ENCODE results near the gene INTS12.

Gene INTS12

DNA sequence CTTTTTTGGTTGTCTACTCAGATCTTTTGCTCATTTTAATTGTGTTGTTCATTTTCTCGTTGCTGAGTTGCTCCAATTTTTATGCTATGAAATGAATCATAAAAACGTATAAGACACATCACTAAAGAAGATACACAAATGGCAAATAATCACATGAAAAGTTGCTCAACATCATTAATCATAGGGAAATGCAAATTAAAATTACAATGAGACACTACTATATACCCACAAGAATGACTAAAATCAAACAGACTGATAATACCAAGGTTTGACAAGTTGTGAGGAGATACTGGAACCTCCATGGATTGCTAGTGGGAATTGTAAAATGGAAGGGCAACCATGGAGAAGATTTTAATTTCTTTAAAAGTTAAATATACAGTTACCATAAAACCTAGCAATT is 17.1 kb upstream of the INTS12 start:
- no peak overlapping the region for H3K4me2 ChIP-seq (ENCODE audit: low read depth, low read length)
- no peaks in the 10 kb centered on the region for H3K27me3 ChIP-seq (replicated peaks; ENCODE audit: insufficient read depth, low read length)
- no peaks in the 10 kb centered on the region for H4K20me1 ChIP-seq (ENCODE audit: insufficient read depth, low read length)
- no peaks in the 10 kb centered on the region for H3K9me3 ChIP-seq (replicated peaks; ENCODE audit: insufficient read depth, low read length)
- DNase-seq: no peak
- no peaks in the 10 kb centered on the region for H3K36me3 ChIP-seq (replicated peaks; ENCODE audit: insufficient read depth, low read length)
- H2AFZ ChIP-seq (ENCODE audit: low read length): no peak overlapping the region
- H3F3A ChIP-seq (ENCODE audit: insufficient read depth, low read length): no peaks in the 10 kb centered on the region
- no peak overlapping the region for H3K4me3 ChIP-seq (ENCODE audit: low read length)
- H3K9ac ChIP-seq (ENCODE audit: low read length): no peak overlapping the region
- H3K9me2 ChIP-seq (replicated peaks; ENCODE audit: insufficient read depth, low read length): no peaks in the 10 kb centered on the region
- H3K4me1 ChIP-seq (ENCODE audit: low read length): no peaks in the 10 kb centered on the region
- TF ChIP-seq EZH2phosphoT487 (IDR thresholded peaks at IDR 0.05; ENCODE audit: low read length) (no peak), EZH2 (optimal IDR thresholded peaks at IDR 0.05; ENCODE audit: low read depth, low read length) (no peak)
- TF ChIP-seq, protein P1, sequence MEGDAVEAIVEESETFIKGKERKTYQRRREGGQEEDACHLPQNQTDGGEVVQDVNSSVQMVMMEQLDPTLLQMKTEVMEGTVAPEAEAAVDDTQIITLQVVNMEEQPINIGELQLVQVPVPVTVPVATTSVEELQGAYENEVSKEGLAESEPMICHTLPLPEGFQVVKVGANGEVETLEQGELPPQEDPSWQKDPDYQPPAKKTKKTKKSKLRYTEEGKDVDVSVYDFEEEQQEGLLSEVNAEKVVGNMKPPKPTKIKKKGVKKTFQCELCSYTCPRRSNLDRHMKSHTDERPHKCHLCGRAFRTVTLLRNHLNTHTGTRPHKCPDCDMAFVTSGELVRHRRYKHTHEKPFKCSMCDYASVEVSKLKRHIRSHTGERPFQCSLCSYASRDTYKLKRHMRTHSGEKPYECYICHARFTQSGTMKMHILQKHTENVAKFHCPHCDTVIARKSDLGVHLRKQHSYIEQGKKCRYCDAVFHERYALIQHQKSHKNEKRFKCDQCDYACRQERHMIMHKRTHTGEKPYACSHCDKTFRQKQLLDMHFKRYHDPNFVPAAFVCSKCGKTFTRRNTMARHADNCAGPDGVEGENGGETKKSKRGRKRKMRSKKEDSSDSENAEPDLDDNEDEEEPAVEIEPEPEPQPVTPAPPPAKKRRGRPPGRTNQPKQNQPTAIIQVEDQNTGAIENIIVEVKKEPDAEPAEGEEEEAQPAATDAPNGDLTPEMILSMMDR (IDR thresholded peaks at IDR 0.05; ENCODE audit: low read length): no peak
- H3K79me2 ChIP-seq (ENCODE audit: low read length): no peaks in the 10 kb centered on the region
- no peak overlapping the region for H3K27ac ChIP-seq (ENCODE audit: low read length)

DNA sequence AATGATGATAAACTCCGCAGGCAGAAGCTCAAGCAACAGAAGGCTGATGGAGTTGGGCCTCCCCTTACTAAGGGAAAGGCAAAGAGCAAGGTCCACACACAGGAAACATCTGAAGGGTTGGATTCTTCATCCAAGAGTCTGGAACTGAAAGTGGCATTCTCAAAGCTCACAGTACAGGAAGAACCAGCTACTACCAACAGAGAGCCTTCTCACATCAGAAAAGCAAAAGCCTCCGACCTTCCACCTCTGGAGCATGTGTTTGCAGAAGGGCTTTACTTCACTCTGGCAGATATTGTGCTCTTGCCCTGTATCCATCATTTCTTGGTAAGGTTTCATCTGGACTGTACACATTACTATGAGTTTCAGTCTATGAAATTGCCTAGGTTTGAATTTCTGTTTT is 10.7 kb upstream of the INTS12 start:
- Histone ChIP-seq H3F3A (ENCODE audit: insufficient read depth, low read length) (peaks cover 1% of the 10 kb centered on the region), H3K27me3 (replicated peaks; ENCODE audit: insufficient read depth, low read length) (no peaks in the 10 kb centered on the region), H3K9me3 (replicated peaks; ENCODE audit: insufficient read depth, low read length) (no peaks in the 10 kb centered on the region), H3K9ac (ENCODE audit: low read length) (no peak overlapping the region), H3K27ac (ENCODE audit: low read length) (no peak overlapping the region), H3K4me1 (ENCODE audit: low read length) (0 out of 2 replicates have a peak, but pooled peaks cover 3% of the 10 kb centered on the region), H3K4me3 (ENCODE audit: low read length) (no peak overlapping the region), H4K20me1 (ENCODE audit: insufficient read depth, low read length) (no peaks in the 10 kb centered on the region), H3K79me2 (ENCODE audit: low read length) (no peaks in the 10 kb centered on the region), H3K4me2 (ENCODE audit: low read depth, low read length) (no peak overlapping the region), H3K36me3 (replicated peaks; ENCODE audit: insufficient read depth, low read length) (no peaks in the 10 kb centered on the region), H2AFZ (ENCODE audit: low read length) (no peak overlapping the region), H3K9me2 (replicated peaks; ENCODE audit: insufficient read depth, low read length) (no peaks in the 10 kb centered on the region)
- no peak for DNase-seq
- no peak for TF ChIP-seq EZH2phosphoT487 (IDR thresholded peaks at IDR 0.05; ENCODE audit: low read length)

DNA sequence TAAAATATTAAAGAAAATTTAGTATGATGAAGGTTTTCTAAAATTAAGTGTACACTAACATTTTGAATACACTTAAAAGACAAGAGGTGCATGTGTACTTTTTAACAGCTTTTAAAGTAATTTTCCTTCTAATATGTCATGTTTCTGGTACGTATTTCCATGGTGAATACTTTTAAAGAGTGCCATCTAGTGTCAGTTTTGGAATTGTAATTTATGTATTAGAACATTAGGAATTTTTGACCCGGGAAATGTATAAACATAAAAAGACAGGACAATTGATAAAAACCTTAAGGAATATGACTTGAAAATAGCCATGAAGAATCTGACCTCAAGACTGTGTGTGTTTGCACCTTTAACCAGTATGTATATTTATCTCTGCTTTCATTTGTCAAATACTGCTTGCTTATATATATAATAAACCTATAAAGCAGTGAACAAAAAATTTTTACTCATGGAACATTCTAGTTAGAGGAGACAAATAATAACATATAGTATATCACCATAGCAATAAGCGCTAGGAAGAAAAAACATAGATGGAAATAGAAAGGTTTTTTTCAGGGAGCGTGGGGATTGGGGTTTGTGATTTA is 7.3 kb upstream of the INTS12 start:
- H3K27me3 ChIP-seq (replicated peaks; ENCODE audit: insufficient read depth, low read length): no peaks in the 10 kb centered on the region
- no peaks in the 10 kb centered on the region for H3K9me3 ChIP-seq (replicated peaks; ENCODE audit: insufficient read depth, low read length)
- H4K20me1 ChIP-seq (ENCODE audit: insufficient read depth, low read length): no peaks in the 10 kb centered on the region
- H3K9ac ChIP-seq (ENCODE audit: low read length): no peak overlapping the region
- DNase-seq: peak; percentile 41
- H3K4me1 ChIP-seq (ENCODE audit: low read length): 0 out of 2 replicates have a peak, but pooled peaks cover 3% of the 10 kb centered on the region
- H2AFZ ChIP-seq (ENCODE audit: low read length): no peak overlapping the region
- no peaks in the 10 kb centered on the region for H3K36me3 ChIP-seq (replicated peaks; ENCODE audit: insufficient read depth, low read length)
- no peak overlapping the region for H3K4me2 ChIP-seq (ENCODE audit: low read depth, low read length)
- H3K4me3 ChIP-seq (ENCODE audit: low read length): no peak overlapping the region
- peaks cover 19% of the 10 kb centered on the region for H3K79me2 ChIP-seq (ENCODE audit: low read length)
- H3F3A ChIP-seq (ENCODE audit: insufficient read depth, low read length): peaks cover 14% of the 10 kb centered on the region
- no peak overlapping the region for H3K27ac ChIP-seq (ENCODE audit: low read length)
- TF ChIP-seq, protein P1 (IDR thresholded peaks at IDR 0.05; ENCODE audit: low read length): peak; percentile 59
- TF ChIP-seq EZH2phosphoT487 (IDR thresholded peaks at IDR 0.05; ENCODE audit: low read length): no peak
- TF ChIP-seq EZH2 (optimal IDR thresholded peaks at IDR 0.05; ENCODE audit: low read depth, low read length): no peak
- no peaks in the 10 kb centered on the region for H3K9me2 ChIP-seq (replicated peaks; ENCODE audit: insufficient read depth, low read length)

DNA sequence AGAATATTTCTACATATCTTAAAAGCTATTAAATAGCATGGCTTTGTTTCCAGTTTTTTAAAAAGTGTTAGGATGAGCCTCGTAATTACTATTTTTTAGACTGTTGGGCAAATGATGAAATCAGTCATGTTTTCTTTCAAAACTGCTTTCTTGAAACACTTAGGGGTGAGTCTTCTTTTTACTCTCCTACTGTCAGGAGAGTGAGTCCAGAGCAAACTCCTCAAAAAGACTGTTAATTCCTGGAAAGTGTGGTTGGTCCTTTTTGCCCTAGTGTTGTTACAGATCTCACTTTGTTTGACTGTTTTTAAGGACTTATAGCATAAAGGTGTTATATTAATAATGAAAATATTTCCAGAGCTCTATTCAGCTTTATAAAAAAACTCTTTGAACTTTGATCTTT is 6.4 kb upstream of the INTS12 start:
- H3K4me1 ChIP-seq (ENCODE audit: low read length): peaks cover 3% of the 10 kb centered on the region; the same call in 1 of the 2 replicates
- H3K4me3 ChIP-seq (ENCODE audit: low read length): peak overlapping the region; percentile 28
- H3K27me3 ChIP-seq (replicated peaks; ENCODE audit: insufficient read depth, low read length): no peaks in the 10 kb centered on the region
- TF ChIP-seq, protein P1 (IDR thresholded peaks at IDR 0.05; ENCODE audit: low read length): no peak
- no peak for TF ChIP-seq EZH2 (optimal IDR thresholded peaks at IDR 0.05; ENCODE audit: low read depth, low read length)
- no peak for TF ChIP-seq EZH2phosphoT487 (IDR thresholded peaks at IDR 0.05; ENCODE audit: low read length)
- peaks cover 28% of the 10 kb centered on the region for H3K79me2 ChIP-seq (ENCODE audit: low read length)
- no peaks in the 10 kb centered on the region for H4K20me1 ChIP-seq (ENCODE audit: insufficient read depth, low read length)
- peak overlapping the region; percentile 70; the same call in 1 of the 2 replicates for H3K4me2 ChIP-seq (ENCODE audit: low read depth, low read length)
- 0 out of 2 replicates have a peak overlapping the region, but pooled peaks have one; percentile 36 for H2AFZ ChIP-seq (ENCODE audit: low read length)
- no peak overlapping the region for H3K27ac ChIP-seq (ENCODE audit: low read length)
- H3F3A ChIP-seq (ENCODE audit: insufficient read depth, low read length): peaks cover 14% of the 10 kb centered on the region
- peak overlapping the region; percentile 32; the same call in 1 of the 2 replicates for H3K9ac ChIP-seq (ENCODE audit: low read length)
- no peak for DNase-seq
- H3K9me2 ChIP-seq (replicated peaks; ENCODE audit: insufficient read depth, low read length): no peaks in the 10 kb centered on the region
- no peaks in the 10 kb centered on the region for H3K36me3 ChIP-seq (replicated peaks; ENCODE audit: insufficient read depth, low read length)
- no peaks in the 10 kb centered on the region for H3K9me3 ChIP-seq (replicated peaks; ENCODE audit: insufficient read depth, low read length)
